Spleen (tissue), 11 donors: ENCODE results near the gene ST6GALNAC2. TPM values are rescaled to one million over a fixed set of nuclear protein-coding genes. Genes with fewer than 3 reads are reported as not detected.
A peak's percentile ranks its signal among the peaks of the same experiment; 100 is the strongest.

Experiments used
- DNase-seq: peaks from one replicate; pipeline ENCODE4 v3.0.0-alpha.2; 2020
- H3K27ac ChIP-seq, 8 donors: fragments of 200-600 bp; sonication (generic) in 7 of 8; 1 replicate in 4 of 8; 2 replicates in 4 of 8; pipeline versions ENCODE4 v1.5.0 to v1.8.0; 2016 to 2021; ENCODE audit warnings: inconsistent platforms in 4 of 8, mild to moderate bottlenecking in 4 of 8, moderate library complexity in 1 of 8
- H3K27me3 ChIP-seq, 7 donors: fragments of 200-600 bp; sonication (generic) in 6 of 7; replicated peaks in 1 of 7; 1 replicate in 4 of 7; 2 replicates in 3 of 7; pipeline versions ENCODE4 v1.5.0 to v1.8.0; 2016 to 2021; ENCODE audit warnings: inconsistent platforms in 3 of 7, mild to moderate bottlenecking in 1 of 7
- H3K36me3 ChIP-seq, 6 donors: fragments of 200-600 bp; sonication (generic) in 5 of 6; 1 replicate in 4 of 6; 2 replicates in 2 of 6; pipeline versions ENCODE4 v1.5.0 to v1.8.0; 2016 to 2021; ENCODE audit warnings: inconsistent platforms in 2 of 6
- H3K4me1 ChIP-seq, 6 donors: fragments of 200-600 bp; sonication (generic) in 5 of 6; 1 replicate in 3 of 6; 2 replicates in 3 of 6; pipeline versions ENCODE4 v1.5.0 to v1.8.0; 2016 to 2021; ENCODE audit warnings: inconsistent platforms in 3 of 6
- H3K4me3 ChIP-seq, 8 donors: fragments of 200-600 bp; sonication (generic) in 7 of 8; 1 replicate in 4 of 8; 2 replicates in 4 of 8; pipeline versions ENCODE4 v1.5.0 to v1.8.0; 2016 to 2021; ENCODE audit warnings: inconsistent platforms in 4 of 8, mild to moderate bottlenecking in 4 of 8, moderate library complexity in 2 of 8
- H3K9me3 ChIP-seq, 8 donors: fragments of 200-600 bp; sonication (generic) in 7 of 8; 1 replicate in 4 of 8; 2 replicates in 4 of 8; pipeline versions ENCODE4 v1.5.0 to v1.8.0; 2016 to 2021; ENCODE audit warnings: inconsistent platforms in 4 of 8
- CTCF ChIP-seq, 11 experiments: fragments of 200-600 bp in 7 of 11; fragments of 450-650 bp in 4 of 11; sonication (generic) in 4 of 11; IDR thresholded peaks in 8 of 11; conservative IDR thresholded peaks in 3 of 11; 1 replicate in 7 of 11; 2 replicates in 4 of 11; pipeline versions ENCODE4 v1.4.0 to v1.8.0; 2016 to 2021; ENCODE audit warnings: antibody characterized with exemption in 11 of 11, inconsistent platforms in 4 of 11, mild to moderate bottlenecking in 1 of 11
- POLR2A ChIP-seq, 3 donors: fragments of 450-650 bp; IDR thresholded peaks; one replicate each; pipeline ENCODE4 v1.5.1; 2017; ENCODE audit warnings: antibody characterized with exemption in 3 of 3, mild to moderate bottlenecking in 1 of 3
- POLR2AphosphoS5 ChIP-seq, 3 donors: sonication (generic); formaldehyde crosslinking; IDR thresholded peaks; one replicate each; pipeline ENCODE4 v1.5.1; 2017; ENCODE audit warnings: antibody characterized with exemption in 3 of 3
- WGBS, 5 donors: extraction: QIAGEN DNeasy Blood & Tissue Kit in 3 of 5; methylation state at CpG; one replicate each; pipeline versions ENCODE4 v1.1.5 to v1.1.7; 2013 to 2018; 5-methylcytosine and 5-hydroxymethylcytosine counted together
- intact Hi-C: fragments of 100-400 bp; cut with DNase I; formaldehyde crosslinking; loops from one replicate; pipeline ENCODE4 v1.15.0; 2023; ENCODE audit warnings: low total_unique reads
- polyA plus RNA-seq, 3 donors: library from polyadenylated mRNA; stranded (reverse); fragments of 200-250 nt; gene quantifications; one replicate each; pipeline ENCODE4 v1.2.1, GENCODE V29; 2013
- total RNA-seq, 7 donors: library from RNA; depleted of rRNA in 3 of 7; stranded (reverse); fragments of >200 nt in 3 of 7; fragmentation: NEBNext Ultra II Directional in 4 of 7; extraction: Animal tissue kit (Norgen Biotek cat#: 25700) in 4 of 7; gene quantifications; one replicate each; pipeline versions ENCODE4 v1.1.0 to v1.2.1, GENCODE V29; 2016 to 2021
- donor health status: healthy with polysubstance abuse.
- donor health status: DM: no; HTN: no; CAD: no; lungs with moderate emphysema.
- donor health status: DM: no; HTN: no; CAD: no.
- donor health status: Bipolar disorder and iron deficiency.
- donor health status: healthy.
- donor health status: DM: no; HTN: no; CAD: no.
- donor health status: DM: yes; HTN: yes; CAD: no.

ST6GALNAC2 gene
- total and polyA plus RNA-seq, 10 donors = 1.1 to 15.7 (median 8.7) TPM

GRCh38 chr17:76562734-76563148 lies 22.9 kb downstream of the ST6GALNAC2 start:
- TF ChIP-seq CTCF (IDR thresholded peaks at IDR 0.05 in 8 of 11, conservative IDR thresholded peaks at IDR 0.05 in 3 of 11) = no peak
- intact Hi-C loops = no loop called here
- no peak for DNase-seq

GRCh38 chr17:76561799-76562268 lies 23.8 kb downstream of the ST6GALNAC2 start:
- H3K4me3 ChIP-seq = peak overlapping the region in 2 of 8 donors; percentile 2 to 47
- H3K27ac ChIP-seq = peak overlapping the region in 7 of 8 donors; percentile 41 to 97 (median 74)
- DNase-seq = no peak
- H3K9me3 ChIP-seq = no peaks in the 10 kb centered on the region
- H3K36me3 ChIP-seq = peaks cover 0 to 75% (median 32%) of the 10 kb centered on the region in 6 donors
- H3K27me3 ChIP-seq = no peaks in the 10 kb centered on the region
- intact Hi-C loops = no loop called here
- TF ChIP-seq POLR2A (IDR thresholded peaks at IDR 0.05) = no peak
- TF ChIP-seq POLR2AphosphoS5 (IDR thresholded peaks at IDR 0.05) = peak in 1 of 3 donors; percentile 37
- WGBS, 5 donors = 50 to 65% (median 61%) methylated on average over 5 of the region's 5 CpGs
- H3K4me1 ChIP-seq = peaks cover 28 to 73% (median 53%) of the 10 kb centered on the region in 6 donors

More at GRCh38 chr17:76562734-76563148, 22.9 kb downstream of the ST6GALNAC2 start:
- Histone ChIP-seq H3K36me3 (peaks cover 0 to 79% (median 32%) of the 10 kb centered on the region in 6 donors), H3K27me3 (no peaks in the 10 kb centered on the region), H3K4me3 (no peak overlapping the region), H3K27ac (peak overlapping the region in 4 of 8 donors; percentile 3 to 97 (median 46)), H3K4me1 (peaks cover 29 to 78% (median 57%) of the 10 kb centered on the region in 6 donors), H3K9me3 (no peaks in the 10 kb centered on the region)
- 70 to 84% (median 72%) methylated on average over 6 of the region's 6 CpGs for WGBS, 5 donors

- intact Hi-C loops = no loop called here
- TF ChIP-seq POLR2AphosphoS5 (IDR thresholded peaks at IDR 0.05) (no peak), CTCF (IDR thresholded peaks at IDR 0.05 in 8 of 11, conservative IDR thresholded peaks at IDR 0.05 in 3 of 11) (no peak), POLR2A (IDR thresholded peaks at IDR 0.05) (no peak)
- H3K27ac ChIP-seq = peak overlapping the region in 7 of 8 donors; percentile 41 to 97 (median 74)
- H3K4me1 ChIP-seq = peaks cover 28 to 73% (median 58%) of the 10 kb centered on the region in 6 donors
- WGBS, 5 donors = 36 to 54% (median 47%) methylated on average over 7 of the region's 7 CpGs
- H3K36me3 ChIP-seq = peaks cover 0 to 70% (median 30%) of the 10 kb centered on the region in 6 donors
- no peak for DNase-seq
- H3K9me3 ChIP-seq = no peaks in the 10 kb centered on the region
- H3K4me3 ChIP-seq = peak overlapping the region in 3 of 8 donors; percentile 2 to 47 (median 14)
- no peaks in the 10 kb centered on the region for H3K27me3 ChIP-seq
Measured at GRCh38 chr17:76561332-76561731, 24.3 kb downstream of the ST6GALNAC2 start.

- peak overlapping the region in 7 of 8 donors; percentile 41 to 97 (median 74) for H3K27ac ChIP-seq
- H3K4me3 ChIP-seq = peak overlapping the region in 3 of 8 donors; percentile 2 to 47 (median 14)
- intact Hi-C loops = no loop called here
- WGBS, 5 donors = 55 to 77% (median 59%) methylated on average over 6 of the region's 6 CpGs
- no peaks in the 10 kb centered on the region for H3K9me3 ChIP-seq
- no peak for DNase-seq
- H3K4me1 ChIP-seq = peaks cover 28 to 74% (median 61%) of the 10 kb centered on the region in 6 donors
- H3K36me3 ChIP-seq = peaks cover 0 to 65% (median 25%) of the 10 kb centered on the region in 6 donors
- TF ChIP-seq POLR2AphosphoS5 (IDR thresholded peaks at IDR 0.05) = no peak
- no peak for TF ChIP-seq POLR2A (IDR thresholded peaks at IDR 0.05)
- no peak for TF ChIP-seq CTCF (IDR thresholded peaks at IDR 0.05 in 8 of 11, conservative IDR thresholded peaks at IDR 0.05 in 3 of 11)
- H3K27me3 ChIP-seq = no peaks in the 10 kb centered on the region
Measured at GRCh38 chr17:76560877-76561221, 24.8 kb downstream of the ST6GALNAC2 start.
